Esophagus squamous epithelium (tissue), 5 donors: Measurements from ENCODE around the gene ARGLU1. TPM values are rescaled to one million over a fixed set of nuclear protein-coding genes. Genes with fewer than 3 reads are reported as not detected.

Experiments
- DNase-seq: peaks from one replicate; lab custom pipeline; 2025; lab: John Stamatoyannopoulos, UW
- H3K27ac ChIP-seq, 4 donors: fragments of 200-600 bp; sonication (generic); one replicate each; pipeline ENCODE4 v1.5.1; 2016 to 2019; ENCODE audit warnings: mild to moderate bottlenecking in 1 of 4
- H3K27me3 ChIP-seq, 4 donors: fragments of 200-600 bp; sonication (generic); 1 replicate in 3 of 4; 2 replicates in 1 of 4; pipeline versions ENCODE4 v1.5.1 to v1.6.0; 2017 to 2021; ENCODE audit warnings: antibody characterized with exemption in 1 of 4
- H3K36me3 ChIP-seq, 3 donors: fragments of 200-600 bp; sonication (generic); one replicate each; pipeline ENCODE4 v1.5.1; 2016 to 2019
- H3K4me1 ChIP-seq, 3 donors: fragments of 200-600 bp; sonication (generic); one replicate each; pipeline ENCODE4 v1.5.1; 2017 to 2019
- H3K4me3 ChIP-seq, 4 donors: fragments of 200-600 bp; sonication (generic); 1 replicate in 3 of 4; 2 replicates in 1 of 4; pipeline ENCODE4 v1.5.1; 2016 to 2019; ENCODE audit warnings: mild to moderate bottlenecking in 2 of 4, moderate library complexity in 1 of 4
- H3K9me3 ChIP-seq, 3 donors: fragments of 200-600 bp; sonication (generic); one replicate each; pipeline ENCODE4 v1.5.1; 2016 to 2019
- CTCF ChIP-seq, 6 experiments: fragments of 450-650 bp in 4 of 6; fragments of 200-600 bp in 2 of 6; sonication (generic) in 2 of 6; IDR thresholded peaks; one replicate each; pipeline ENCODE4 v1.5.1; 2016 to 2019; ENCODE audit warnings: antibody characterized with exemption in 6 of 6, mild to moderate bottlenecking in 4 of 6, moderate library complexity in 4 of 6
- POLR2A ChIP-seq, 4 donors: fragments of 450-650 bp; IDR thresholded peaks; one replicate each; pipeline ENCODE4 v1.6.1; 2017; ENCODE audit warnings: antibody characterized with exemption in 4 of 4, mild to moderate bottlenecking in 4 of 4, moderate library complexity in 3 of 4
- WGBS, 2 donors: methylation state at CpG; one replicate each; pipeline ENCODE4 v1.1.5; 2018; 5-methylcytosine and 5-hydroxymethylcytosine counted together
- intact Hi-C: fragments of 100-400 bp; cut with DNase I; formaldehyde crosslinking; loops from one replicate; pipeline ENCODE4 v1.15.0; 2022
- total RNA-seq, 4 donors: library from RNA; depleted of rRNA; stranded (reverse); fragments of >200 nt; gene quantifications; one replicate each; pipeline ENCODE4 v1.1.0, GENCODE V29; 2016
- donor health status: DM: yes; HTN: yes; CAD: no.

The ARGLU1 gene
- total RNA-seq, 4 donors from 2014 or later = 29.1 to 111 (median 47.3) TPM

- Histone ChIP-seq H3K4me1 (peaks cover 12 to 99% (median 29%) of the 10 kb centered on the region in 3 donors), H3K9me3 (no peaks in the 10 kb centered on the region), H3K27me3 (no peaks in the 10 kb centered on the region), H3K36me3 (no peaks in the 10 kb centered on the region), H3K4me3 (peak overlapping the region in 1 of 4 donors; percentile 35), H3K27ac (peak overlapping the region; percentile 7 to 77 (median 63))
- 28 to 37% methylated on average over 6 to 7 of the region's 7 CpGs for WGBS, 2 donors
- DNase-seq = no peak
- TF ChIP-seq POLR2A (IDR thresholded peaks at IDR 0.05) = no peak
- TF ChIP-seq CTCF (IDR thresholded peaks at IDR 0.05) = no peak
- intact Hi-C loops = no loop called here
These were observed 44.9 kb downstream of the ARGLU1 start for GRCh38 chr13:106522898-106523525.

GRCh38 chr13:106522112-106522705, 45.7 kb downstream of the ARGLU1 start:
- 30 to 54% methylated on average over 5 of the region's 5 CpGs for WGBS, 2 donors
- TF ChIP-seq CTCF (IDR thresholded peaks at IDR 0.05) (peak in 1 of 6 experiments; percentile 10), POLR2A (IDR thresholded peaks at IDR 0.05) (no peak)
- intact Hi-C loops = no loop called here
- H3K4me1 ChIP-seq = peaks cover 12 to 95% (median 29%) of the 10 kb centered on the region in 3 donors
- H3K27me3 ChIP-seq = no peaks in the 10 kb centered on the region
- peak overlapping the region; percentile 7 to 77 (median 63) for H3K27ac ChIP-seq
- no peaks in the 10 kb centered on the region for H3K36me3 ChIP-seq
- peak overlapping the region in 1 of 4 donors; percentile 35 for H3K4me3 ChIP-seq
- no peaks in the 10 kb centered on the region for H3K9me3 ChIP-seq
- DNase-seq = no peak

- Histone ChIP-seq H3K4me3 (no peak overlapping the region), H3K4me1 (peaks cover 12 to 85% (median 29%) of the 10 kb centered on the region in 3 donors), H3K36me3 (no peaks in the 10 kb centered on the region), H3K27me3 (no peaks in the 10 kb centered on the region), H3K27ac (peak overlapping the region in 3 of 4 donors; percentile 60 to 77 (median 66)), H3K9me3 (no peaks in the 10 kb centered on the region)
- TF ChIP-seq POLR2A (IDR thresholded peaks at IDR 0.05) (no peak), CTCF (IDR thresholded peaks at IDR 0.05) (no peak)
- intact Hi-C loops = no loop called here
- DNase-seq = no peak
- 32 to 40% methylated on average over 5 of the region's 5 CpGs for WGBS, 2 donors
These were observed 46.7 kb downstream of the ARGLU1 start for GRCh38 chr13:106521095-106521799.

- 53 to 64% methylated on average over 12 of the region's 12 CpGs for WGBS, 2 donors
- Histone ChIP-seq H3K36me3 (no peaks in the 10 kb centered on the region), H3K4me3 (no peak overlapping the region), H3K27ac (peak overlapping the region in 3 of 4 donors; percentile 0 to 77 (median 66)), H3K27me3 (no peaks in the 10 kb centered on the region), H3K9me3 (no peaks in the 10 kb centered on the region), H3K4me1 (peaks cover 12 to 77% (median 24%) of the 10 kb centered on the region in 3 donors)
- TF ChIP-seq CTCF (IDR thresholded peaks at IDR 0.05) = peak in 2 of 6 experiments; percentile 26 to 28
- no peak for TF ChIP-seq POLR2A (IDR thresholded peaks at IDR 0.05)
- intact Hi-C loops = no loop called here
- DNase-seq = no peak
These were observed 47.5 kb downstream of the ARGLU1 start for GRCh38 chr13:106520251-106521054.
